Fibroblast of gingiva (primary cell): Measurements from ENCODE around the gene CLPTM1L.
"Not testable (repeated sequence)": the region's sequence is repeated elsewhere in the genome, so short reads cannot be mapped to it uniquely, and the experiment has no call there.

ENCODE experiments used
- DNase-seq: peaks from one replicate; pipeline ENCODE4 v3.0.0-alpha.2; 2011; ENCODE audit warnings: low read depth

The CLPTM1L gene

DNA sequence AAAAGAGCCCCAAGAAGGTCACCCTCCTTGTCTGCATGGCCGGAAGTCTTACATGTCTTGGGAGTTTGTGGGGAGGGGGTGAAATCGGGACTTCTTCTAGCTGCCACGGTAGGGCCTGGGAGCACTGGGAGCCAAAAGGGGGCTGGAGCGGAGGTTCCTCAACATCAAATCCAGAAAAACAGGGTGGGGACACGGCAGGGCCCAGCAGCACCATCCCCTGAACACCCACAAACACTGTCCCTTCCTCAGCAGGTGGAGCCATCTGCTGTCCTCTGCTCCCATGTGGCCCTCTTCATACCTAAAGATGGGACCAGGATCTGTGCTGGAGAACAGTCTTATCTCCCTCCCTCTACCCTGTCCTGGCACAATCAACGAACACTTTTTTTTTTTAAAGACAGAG lies 52.8 kb downstream of the CLPTM1L start:
- no peak for DNase-seq

DNA sequence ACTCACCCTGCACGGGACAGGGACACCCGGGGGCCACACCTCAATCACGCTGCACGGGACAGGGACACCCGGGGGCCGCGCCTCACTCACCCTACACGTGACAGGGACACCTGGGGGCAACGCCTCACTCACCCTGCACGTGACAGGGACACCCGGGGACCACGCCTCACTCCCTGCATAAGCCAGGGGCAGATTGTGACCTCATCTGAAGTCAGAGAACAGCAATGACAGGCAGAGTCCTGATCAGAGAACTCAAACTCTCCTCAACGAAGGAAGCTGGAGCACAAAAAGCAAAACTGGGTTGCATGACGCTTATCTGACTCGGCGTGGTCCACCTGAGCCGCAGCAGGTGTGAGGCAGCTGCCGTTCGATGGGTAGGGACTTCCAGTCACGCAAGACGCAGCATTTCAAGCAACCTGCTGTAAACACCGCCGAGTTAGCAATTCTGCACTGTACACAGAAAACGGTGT lies 53.3 kb downstream of the CLPTM1L start:
- DNase-seq: no peak

DNA sequence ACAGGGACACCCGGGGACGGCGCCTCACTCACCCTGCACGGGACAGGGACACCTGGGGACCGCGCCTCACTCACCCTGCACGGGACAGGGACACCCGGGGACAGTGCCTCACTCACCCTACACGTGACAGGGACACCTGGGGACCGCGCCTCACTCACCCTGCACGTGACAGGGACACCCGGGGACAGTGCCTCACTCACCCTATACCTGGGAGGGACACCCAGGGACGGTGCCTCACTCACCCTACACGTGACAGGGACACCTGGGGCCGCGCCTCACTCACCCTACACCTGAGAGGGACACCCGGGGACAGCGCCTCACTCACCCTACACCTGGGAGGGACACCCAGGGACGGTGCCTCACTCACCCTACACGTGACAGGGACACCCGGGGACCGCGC lies 53.9 kb downstream of the CLPTM1L start:
- not testable (repeated sequence) for DNase-seq

DNA sequence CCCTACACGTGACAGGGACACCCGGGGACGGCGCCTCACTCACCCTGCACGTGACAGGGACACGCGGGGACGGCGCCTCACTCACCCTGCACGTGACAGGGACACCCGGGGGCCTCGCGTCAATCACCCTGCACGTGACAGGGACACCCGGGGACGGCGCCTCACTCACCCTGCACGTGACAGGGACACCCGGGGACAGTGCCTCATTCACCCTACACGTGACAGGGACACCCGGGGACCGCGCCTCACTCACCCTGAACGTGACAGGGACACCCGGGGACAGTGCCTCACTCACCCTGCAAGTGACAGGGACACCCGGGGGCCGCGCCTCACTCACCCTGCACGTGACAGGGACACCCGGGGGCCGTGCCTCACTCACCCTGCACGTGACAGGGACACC lies 55.3 kb downstream of the CLPTM1L start:
- DNase-seq: not testable (repeated sequence)

DNA sequence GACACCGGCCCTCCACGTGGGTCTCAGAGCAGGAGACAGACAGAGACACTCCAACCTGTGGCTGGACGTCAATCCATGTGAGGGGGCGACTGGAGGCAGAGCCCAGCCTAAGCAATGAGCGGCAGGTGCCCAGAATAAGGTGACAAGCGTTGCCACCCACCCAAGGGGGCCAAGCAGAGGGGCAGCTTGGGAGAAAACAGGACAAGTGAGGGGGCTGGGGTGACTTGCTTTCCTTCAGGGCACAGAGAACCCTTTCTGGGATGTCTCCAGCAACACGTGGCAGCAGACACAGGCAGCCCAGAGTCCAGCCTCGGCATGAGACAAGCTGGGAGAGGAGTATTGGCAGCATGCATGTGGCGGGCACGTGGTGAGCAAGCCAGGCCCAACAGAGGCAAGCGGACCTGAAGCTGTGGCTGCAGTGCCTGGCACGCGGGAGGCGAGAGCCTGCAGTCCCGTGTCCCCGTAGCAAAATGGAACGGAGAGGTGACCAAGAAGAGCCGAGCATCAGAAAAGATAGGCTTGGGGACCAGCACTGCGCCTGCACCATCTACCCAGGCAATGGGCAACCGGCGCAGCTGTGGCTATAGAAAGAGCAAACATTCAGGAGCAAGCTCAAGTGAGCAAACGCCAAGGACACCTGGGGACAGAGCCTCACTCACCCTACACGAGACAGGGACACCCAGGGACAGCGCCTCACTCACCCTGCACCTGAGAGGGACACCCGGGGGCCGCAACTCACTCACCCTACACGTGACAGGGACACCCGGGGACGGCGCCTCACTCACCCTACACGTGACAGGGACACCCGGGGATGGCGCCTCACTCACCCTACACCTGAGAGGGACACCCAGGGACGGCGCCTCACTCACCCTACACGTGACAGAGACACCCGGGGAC lies 56.2 kb downstream of the CLPTM1L start:
- no peak for DNase-seq

DNA sequence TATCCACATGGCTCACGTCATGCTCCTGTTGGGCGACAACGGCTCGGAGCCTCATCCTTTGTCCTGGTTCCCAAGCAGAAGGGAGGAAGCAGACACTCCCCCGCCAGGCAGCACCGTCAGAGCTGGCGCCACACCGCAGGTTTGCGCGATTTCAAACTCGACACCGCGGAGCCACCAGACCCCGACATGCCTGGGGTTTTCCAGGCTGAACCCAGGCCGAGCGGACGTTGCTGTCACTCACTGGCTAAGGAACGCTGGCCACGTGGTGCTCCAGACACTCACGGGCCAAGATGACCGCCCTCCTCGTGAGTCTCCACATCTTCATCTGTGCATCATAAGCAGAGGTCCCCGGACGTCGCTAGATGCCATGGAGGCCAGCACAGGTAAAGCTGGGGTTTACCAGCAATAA lies 59.0 kb downstream of the CLPTM1L start:
- no peak for DNase-seq

DNA sequence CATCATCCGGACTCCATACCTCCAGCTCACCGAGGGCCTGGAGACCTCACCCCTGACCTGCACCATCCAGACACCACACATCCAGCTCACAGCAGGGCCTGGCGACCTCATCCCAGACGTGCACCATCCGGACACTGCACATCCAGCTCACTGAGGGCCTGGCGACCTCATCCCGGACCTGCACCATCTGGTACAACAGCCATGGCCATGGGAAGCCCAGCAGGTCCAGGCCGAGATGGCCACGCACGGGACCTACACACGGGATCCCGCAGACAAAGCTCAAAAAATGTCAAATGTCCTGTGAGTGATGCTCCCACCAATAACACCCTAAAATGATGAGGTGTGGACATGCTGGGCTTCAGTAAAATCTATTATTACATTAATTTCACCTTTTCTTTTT lies 59.8 kb downstream of the CLPTM1L start:
- DNase-seq: no peak

DNA sequence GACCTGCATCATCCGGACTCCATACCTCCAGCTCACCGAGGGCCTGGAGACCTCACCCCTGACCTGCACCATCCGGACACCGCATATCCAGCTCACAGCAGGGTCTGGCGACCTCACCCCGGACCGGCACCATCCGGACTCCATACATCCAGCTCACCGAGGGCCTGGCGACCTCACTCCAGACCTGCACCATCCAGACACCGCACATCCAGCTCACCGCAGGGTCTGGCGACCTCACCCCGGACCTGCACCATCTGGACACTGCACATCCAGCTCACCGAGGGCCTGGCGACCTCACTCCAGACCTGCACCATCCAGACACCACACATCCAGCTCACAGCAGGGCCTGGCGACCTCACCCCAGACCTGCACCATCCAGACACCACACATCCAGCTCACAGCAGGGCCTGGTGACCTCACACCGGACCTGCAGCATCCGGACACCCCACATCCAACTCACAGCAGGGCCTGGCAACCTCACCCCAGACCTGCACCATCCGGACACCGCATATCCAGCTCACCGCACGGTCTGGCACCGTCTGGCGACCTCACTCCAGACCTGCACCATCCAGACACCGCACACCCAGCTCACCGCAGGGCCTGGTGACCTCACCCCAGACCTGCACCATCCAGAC lies 60.4 kb downstream of the CLPTM1L start:
- not testable (repeated sequence) for DNase-seq

DNA sequence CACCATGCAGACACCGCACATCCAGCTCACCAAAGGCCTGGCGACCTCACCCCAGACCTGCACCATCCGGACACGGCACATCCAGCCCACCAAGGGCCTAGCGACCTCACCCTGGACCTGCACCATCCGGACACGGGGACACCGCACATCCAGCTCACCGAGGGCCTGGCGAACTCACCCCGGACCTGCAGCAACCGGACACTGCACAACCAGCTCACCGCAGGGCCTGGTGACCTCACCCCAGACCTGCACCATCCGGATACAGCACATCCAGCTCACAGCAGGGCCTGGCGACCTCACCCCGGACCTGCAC lies 61.2 kb downstream of the CLPTM1L start:
- not testable (repeated sequence) for DNase-seq

DNA sequence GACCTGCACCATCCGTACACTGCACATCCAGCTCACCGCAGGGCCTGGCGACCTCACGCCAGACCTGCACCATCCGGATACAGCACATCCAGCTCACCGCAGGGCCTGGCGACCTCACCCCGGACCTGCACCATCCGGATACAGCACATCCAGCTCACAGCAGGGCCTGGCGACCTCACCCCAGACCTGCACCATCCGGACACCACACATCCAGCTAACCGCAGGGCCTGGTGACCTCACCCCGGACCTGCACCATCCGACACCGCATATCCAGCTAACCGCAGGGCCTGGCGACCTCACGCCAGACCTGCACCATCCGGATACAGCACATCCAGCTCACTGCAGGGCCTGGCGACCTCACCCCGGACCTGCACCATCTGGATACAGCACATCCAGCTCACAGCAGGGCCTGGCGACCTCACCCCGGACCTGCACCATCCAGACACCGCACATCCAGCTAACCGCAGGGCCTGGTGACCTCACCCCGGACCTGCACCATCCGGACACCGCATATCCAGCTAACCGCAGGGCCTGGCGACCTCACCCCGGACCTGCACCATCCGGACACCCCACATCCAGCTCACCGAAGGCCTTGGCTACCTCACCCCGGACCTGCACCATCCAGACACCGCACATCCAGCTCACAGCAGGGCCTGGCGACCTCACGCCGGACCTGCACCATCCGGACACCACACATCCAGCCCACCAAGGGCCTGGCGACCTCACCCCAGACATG lies 61.7 kb downstream of the CLPTM1L start:
- not testable (repeated sequence) for DNase-seq

DNA sequence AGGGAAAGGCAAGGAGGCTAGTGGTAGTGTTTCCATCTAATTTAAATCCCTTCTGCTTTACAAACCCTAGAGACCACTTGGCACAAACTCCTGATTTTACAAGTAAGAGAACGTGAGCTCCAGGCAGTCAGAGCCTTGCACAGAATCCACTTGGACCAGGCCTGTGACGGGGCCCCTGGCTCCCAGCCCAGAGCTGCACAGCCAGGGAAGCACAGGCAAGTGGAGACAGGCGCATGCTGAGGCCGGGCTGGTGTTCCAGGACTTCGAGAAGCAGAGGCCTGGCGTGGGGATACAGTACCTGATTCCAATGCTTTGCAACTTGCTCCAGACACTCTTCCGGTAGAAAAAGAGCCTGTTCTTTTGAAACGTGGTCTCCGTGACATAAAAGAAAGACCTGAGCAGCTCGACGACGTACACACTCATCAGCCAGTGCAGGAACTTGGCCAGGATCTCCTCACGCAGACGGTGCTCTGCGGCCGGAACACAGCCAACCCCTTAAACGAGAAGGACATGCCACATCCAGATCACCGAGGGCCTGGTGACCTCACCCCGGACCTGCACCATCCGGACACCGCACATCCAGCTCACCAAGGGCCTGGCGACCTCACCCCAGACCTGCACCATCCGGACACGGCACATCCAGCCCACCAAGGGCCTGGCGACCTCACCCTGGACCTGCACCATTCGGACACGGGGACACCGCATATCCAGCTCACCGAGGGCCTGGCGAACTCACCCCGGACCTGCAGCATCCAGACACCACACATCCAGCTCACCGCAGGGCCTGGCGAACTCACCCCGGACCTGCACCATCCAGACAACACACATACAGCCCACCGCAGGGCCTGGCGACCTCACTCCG lies 62.5 kb downstream of the CLPTM1L start:
- no peak for DNase-seq

DNA sequence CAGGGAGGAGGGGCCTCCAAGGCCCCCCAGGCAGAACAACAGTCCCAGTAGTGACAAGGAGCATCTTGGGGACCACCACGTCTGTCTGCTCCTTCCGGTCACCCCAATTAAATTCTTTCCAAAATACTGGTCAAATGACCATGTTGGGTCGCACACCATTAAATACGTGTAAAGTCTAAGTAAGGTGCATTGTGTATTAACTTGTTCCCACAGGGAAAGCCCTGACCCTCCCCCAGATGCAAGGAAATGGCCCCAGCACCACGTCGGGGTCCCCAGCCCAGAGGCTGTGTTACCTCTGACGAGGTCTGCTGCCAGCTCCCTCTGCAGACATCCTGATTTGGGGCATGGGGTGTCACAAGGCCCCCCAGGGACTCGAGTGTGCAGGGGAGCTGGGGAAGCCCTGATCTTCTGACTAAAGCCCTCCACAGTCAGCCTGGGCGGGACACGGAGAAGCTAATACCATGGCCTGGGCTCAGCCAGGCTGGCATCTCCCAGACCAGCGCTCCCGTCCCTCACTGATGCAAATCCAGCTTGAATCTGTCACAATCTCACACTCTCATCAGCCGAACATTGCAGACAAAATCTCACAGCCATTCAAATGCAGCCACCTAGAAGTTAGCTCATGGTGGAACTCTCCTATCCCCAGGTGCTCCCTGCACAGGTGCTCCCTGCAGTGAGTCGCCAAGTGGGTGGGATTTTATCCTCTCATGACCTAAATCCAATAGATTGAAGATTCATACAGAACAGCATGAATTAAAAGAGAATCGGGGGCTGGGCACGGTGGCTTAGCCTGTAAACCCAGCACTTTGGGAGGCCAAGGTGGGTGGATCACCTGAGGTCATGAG lies 63.6 kb downstream of the CLPTM1L start:
- DNase-seq: no peak

DNA sequence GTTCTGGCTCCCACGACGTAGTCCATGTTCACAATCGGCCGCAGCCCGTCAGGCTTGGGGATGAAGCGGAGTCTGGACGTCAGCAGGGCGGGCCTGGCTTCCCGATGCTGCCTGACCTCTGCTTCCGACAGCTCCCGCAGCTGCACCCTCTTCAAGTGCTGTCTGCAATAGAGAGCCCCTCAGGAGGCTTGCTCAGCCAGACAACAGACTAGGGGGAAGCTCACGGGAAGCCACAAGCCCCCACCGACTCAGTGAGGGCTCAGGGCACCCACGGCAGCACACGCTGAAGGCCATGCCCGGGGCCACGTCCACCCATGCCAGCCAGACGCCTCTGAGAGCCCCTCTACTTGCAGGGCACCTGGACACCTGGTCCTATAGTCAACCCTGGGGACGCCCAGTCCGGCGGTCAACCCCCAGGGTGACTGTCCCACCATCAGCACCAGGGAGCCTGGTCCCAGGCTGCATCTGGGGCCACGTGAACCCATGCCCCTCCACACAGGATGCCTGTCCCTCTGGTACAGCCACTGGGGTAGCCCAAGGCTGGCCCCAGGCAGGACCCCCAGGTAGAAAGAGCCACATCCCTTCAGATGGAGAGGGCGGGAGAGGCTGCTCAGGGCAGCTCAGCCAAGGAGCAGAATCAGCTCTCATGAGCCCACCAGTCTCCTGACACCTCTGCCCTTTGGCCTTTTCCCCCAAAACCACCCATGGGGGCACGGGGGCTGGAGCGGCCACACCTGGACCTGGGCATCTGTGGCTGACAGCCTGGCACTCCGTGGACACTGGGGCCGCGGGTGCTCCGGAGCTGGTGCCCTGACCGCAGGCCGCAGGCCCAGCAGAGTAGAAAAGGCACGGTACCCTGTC lies 64.5 kb downstream of the CLPTM1L start:
- no peak for DNase-seq

DNA sequence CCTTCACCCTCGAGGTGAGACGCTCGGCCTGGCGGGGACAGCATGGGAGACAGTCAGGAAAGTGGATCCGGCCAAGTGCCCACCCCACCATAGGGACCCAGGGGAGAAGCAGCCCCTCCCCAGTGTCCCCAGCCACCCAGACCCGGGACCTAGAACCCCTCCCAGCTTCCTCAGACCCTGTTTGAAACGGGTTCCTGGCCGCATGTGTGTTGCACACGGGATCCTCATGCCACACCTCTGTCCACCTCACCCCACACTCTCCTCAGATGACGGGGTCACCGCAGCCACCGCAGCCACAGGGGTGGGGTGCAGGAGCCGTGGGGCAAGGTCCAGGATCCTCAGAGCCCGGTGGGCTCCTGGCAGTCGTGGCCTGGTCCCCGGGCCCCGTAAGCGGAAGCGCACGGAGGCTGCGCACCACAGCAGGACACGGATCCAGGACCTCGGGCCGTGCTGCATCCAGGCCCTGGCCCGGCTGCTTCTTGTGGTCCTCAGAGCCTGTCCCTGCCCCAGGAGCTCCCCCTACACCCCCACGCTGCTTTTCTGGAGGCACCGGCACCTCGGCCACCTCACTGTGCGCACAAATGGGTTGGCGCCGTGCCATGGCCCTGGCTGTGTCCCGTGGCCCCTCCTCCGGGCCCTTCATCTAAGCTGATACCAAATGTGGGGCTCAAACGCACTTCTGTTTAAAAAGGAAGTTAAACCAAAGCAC lies 65.3 kb downstream of the CLPTM1L start:
- no peak for DNase-seq

DNA sequence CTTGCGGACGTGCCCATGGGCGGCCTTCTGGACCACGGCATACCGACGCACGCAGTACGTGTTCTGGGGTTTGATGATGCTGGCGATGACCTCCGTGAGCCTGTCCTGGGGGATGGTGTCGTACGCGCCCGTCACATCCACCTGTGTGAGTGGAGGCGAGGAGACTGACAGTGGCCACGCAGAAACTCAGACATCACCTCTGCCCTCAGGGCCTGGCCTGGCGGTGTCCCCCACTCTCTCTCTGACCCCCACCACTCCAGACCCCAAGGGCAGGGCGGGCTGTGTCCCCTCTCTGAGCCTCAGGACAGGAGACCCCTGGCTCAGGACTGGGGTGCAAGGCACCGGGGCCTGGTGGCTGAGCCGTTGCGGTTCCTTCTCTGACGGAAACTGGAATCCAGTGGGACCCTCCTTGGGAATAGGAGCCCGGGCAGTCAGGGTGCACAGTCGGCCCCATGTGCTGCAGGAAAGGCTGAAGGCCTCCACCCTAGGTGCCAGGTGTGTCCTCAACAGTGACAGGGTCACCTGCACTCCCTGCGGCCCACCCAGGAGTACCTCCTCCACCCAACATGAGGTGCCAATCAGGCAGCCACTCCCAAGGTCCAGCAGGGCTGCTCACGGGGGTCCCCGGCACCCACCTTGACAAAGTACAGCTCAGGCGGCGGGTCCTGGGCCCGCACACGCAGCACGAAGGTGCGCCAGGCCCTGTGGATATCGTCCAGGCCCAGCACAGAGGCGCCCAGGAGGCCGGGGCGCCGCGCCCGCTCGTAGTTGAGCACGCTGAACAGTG lies 66.0 kb downstream of the CLPTM1L start:
- no peak for DNase-seq

DNA sequence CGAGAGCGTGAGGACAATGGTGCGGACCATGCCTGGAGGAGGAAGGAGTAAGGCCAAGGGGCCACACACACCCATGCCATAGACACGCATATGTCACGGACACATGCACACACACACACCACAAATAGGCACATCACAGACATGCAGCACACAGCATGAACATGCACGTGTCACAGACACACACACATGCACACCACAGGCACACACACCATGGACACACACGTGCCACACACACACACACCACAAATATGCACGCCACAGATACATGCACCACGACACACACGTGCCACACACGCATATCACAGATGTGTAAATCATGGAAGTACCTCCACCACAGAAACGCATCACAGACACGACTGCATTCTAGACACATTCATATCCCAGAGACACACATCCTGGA lies 66.7 kb downstream of the CLPTM1L start:
- DNase-seq: no peak

DNA sequence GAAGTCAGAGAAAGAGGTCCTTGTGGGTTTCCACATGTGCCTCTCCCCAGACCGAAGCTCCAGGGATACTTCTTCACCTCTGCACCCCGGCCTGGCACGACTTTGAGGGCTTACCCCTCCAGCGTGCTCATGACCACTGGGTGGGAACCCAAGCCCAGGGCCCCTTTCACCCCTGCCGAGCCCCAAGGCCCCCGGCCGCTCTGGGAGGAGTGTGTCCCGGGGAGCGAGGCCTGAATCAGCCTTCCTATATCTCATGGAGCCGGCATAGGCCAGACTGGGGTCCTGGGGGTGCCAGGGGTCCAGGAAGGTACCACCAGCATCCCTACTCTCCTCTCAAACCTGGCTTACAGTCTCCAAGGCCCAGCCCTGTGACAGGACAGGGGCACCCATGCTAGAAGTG lies 67.1 kb downstream of the CLPTM1L start:
- DNase-seq: no peak

DNA sequence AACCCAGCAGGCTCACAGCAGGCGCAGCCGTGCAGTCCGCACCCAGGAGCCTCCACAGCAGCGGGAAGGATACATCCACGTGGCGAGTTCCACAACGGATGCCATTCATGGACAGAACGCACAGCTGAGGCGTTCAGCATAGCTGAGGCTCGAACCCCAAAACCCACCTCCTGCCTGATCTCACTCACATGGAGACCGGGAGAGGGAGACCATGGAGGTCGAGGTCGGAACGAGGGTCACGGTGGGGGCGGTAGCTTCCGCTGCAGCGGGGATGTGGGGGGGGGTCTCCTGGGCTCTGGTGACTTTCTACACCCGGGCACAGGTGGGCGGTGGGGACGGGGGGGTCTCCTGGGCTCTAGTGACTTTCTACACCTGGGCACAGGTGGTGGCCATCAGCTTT lies 67.6 kb downstream of the CLPTM1L start:
- no peak for DNase-seq

DNA sequence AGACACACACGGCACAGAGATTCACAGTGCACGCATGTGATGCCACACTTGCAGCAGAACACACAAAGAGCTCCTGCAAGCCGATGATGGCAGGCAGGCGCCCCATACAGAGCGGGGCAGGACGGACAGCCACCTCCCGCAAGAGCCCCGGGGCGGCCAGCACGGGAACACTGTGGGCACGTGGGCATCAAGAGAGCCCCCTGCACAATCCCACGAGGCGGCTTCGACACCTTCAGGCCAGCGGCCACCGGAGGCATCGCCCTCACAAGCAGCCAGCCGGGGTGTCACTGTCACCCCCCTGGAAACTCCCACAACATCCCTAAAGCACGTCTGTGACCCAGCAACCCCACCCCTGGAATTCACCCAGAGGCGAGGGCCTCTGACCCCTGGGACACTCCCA lies 68.0 kb downstream of the CLPTM1L start:
- no peak for DNase-seq
